Lower leg skin (tissue), 4 donors: ENCODE results near the gene RAB11A. TPM values are rescaled to one million over a fixed set of nuclear protein-coding genes. Genes with fewer than 3 reads are reported as not detected.

ENCODE experiments used
- DNase-seq, 2 donors: peaks; one replicate each; pipeline ENCODE4 v3.0.0-alpha.2; 2019; ENCODE audit warnings: low spot score in 2 of 2
- H3K4me3 ChIP-seq: fragments of 200-600 bp; sonication (generic); 2 replicates; pipeline ENCODE4 v1.5.1; 2017; ENCODE audit warnings: mild to moderate bottlenecking, low read depth; ENCODE audit not compliant: poor library complexity, severe bottlenecking
- POLR2A ChIP-seq, 2 donors: fragments of 450-650 bp; IDR thresholded peaks; one replicate each; pipeline ENCODE4 v1.6.1; 2016 to 2017; ENCODE audit warnings: antibody characterized with exemption in 2 of 2, mild to moderate bottlenecking in 1 of 2, moderate library complexity in 1 of 2
- WGBS, 2 donors: methylation state at CpG; one replicate each; pipeline ENCODE4 v1.1.5; 2018; 5-methylcytosine and 5-hydroxymethylcytosine counted together
- intact Hi-C: fragments of 100-400 bp; cut with DNase I; formaldehyde crosslinking; loops from one replicate; pipeline ENCODE4 v1.15.0; 2023; ENCODE audit warnings: low total_unique reads
- total RNA-seq, 4 donors: library from RNA; depleted of rRNA; stranded (reverse); fragments of >200 nt; gene quantifications; one replicate each; pipeline ENCODE4 v1.1.0, GENCODE V29; 2016
- TF ChIP-seq, protein P1 (sequence below), 3 donors: fragments of 450-650 bp; IDR thresholded peaks; one replicate each; pipeline ENCODE4 v1.5.1; 2016; ENCODE audit warnings: antibody characterized with exemption in 3 of 3, mild to moderate bottlenecking in 3 of 3, moderate library complexity in 2 of 3

Gene RAB11A
- 100 to 1,000 TPM; 451 to 676 (median 466) TPM for total RNA-seq

DNA sequence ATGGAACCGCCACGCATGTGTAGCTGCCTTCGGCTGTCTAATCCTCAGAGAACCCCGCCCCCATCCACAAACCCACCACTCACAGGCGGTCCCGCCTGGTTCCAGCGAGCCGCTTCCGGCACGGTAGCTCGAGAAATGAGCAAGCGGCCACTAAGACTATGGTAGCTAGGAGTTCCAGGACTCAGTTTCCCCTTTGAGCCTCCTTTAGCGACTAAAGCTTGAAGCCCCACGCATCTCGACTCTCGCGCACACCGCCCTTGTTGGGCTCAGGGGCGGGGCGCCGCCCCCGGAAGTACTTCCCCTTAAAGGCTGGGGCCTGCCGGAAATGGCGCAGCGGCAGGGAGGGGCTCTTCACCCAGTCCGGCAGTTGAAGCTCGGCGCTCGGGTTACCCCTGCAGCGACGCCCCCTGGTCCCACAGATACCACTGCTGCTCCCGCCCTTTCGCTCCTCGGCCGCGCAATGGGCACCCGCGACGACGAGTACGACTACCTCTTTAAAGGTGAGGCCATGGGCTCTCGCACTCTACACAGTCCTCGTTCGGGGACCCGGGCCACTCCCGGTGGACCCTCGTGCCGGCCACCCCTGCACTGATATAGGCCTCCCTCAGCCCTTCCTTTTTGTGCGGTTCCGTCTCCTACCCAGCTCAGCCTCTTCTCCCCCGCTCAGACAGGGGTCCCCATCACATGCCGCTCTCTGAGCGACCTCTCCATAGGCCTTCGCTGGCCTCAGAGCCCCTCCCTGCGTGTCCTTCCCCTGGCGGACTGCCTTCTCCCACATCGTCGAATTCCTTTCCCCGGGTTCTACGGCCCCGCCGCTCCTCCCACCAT, at the start of gene RAB11A:
TSS of gene RAB11A (plus strand) at position 366 of the 828 bp plus-strand sequence. CDS start at position 461, 95 bp downstream.
- DNase-seq: peak; percentile 93 to 99
- H3K4me3 ChIP-seq: peak within 1 kb of the TSS; percentile 86
- peak in 1 of 2 donors; percentile 60 for TF ChIP-seq POLR2A (IDR thresholded peaks at IDR 0.05)
- TF ChIP-seq, protein P1, sequence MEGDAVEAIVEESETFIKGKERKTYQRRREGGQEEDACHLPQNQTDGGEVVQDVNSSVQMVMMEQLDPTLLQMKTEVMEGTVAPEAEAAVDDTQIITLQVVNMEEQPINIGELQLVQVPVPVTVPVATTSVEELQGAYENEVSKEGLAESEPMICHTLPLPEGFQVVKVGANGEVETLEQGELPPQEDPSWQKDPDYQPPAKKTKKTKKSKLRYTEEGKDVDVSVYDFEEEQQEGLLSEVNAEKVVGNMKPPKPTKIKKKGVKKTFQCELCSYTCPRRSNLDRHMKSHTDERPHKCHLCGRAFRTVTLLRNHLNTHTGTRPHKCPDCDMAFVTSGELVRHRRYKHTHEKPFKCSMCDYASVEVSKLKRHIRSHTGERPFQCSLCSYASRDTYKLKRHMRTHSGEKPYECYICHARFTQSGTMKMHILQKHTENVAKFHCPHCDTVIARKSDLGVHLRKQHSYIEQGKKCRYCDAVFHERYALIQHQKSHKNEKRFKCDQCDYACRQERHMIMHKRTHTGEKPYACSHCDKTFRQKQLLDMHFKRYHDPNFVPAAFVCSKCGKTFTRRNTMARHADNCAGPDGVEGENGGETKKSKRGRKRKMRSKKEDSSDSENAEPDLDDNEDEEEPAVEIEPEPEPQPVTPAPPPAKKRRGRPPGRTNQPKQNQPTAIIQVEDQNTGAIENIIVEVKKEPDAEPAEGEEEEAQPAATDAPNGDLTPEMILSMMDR (IDR thresholded peaks at IDR 0.05): peak in 1 of 3 donors; percentile 11
- 0 to 1% methylated on average over 47 to 56 of the region's 62 CpGs for WGBS, 2 donors
- intact Hi-C loops: no loop called here

DNA sequence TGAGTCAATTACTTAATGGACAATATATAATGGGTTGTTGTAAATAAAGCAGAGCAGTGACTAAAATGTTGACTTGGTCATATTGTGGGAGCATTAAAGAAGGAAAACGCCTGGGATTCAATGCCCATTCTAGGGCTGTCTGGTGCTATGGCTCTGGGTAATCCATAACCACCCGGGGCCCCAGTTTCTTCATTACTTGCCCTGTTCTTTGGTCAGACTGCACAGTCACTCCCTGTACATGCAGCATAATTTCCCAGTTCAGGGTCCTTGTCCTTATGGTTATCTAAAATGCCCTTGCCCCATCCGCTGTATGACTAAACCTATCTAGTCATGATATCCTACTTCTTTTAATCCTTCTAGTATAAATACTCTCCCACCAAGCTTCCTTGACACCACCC, 49.7 kb upstream of the RAB11A start:
- TF ChIP-seq, protein P1 (IDR thresholded peaks at IDR 0.05): no peak
- no peak for TF ChIP-seq POLR2A (IDR thresholded peaks at IDR 0.05)
- DNase-seq: no peak
- WGBS, 2 donors: 92 to 93% methylated on average over 3 of the region's 3 CpGs
- H3K4me3 ChIP-seq: no peak overlapping the region
- intact Hi-C loops: no loop called here

DNA sequence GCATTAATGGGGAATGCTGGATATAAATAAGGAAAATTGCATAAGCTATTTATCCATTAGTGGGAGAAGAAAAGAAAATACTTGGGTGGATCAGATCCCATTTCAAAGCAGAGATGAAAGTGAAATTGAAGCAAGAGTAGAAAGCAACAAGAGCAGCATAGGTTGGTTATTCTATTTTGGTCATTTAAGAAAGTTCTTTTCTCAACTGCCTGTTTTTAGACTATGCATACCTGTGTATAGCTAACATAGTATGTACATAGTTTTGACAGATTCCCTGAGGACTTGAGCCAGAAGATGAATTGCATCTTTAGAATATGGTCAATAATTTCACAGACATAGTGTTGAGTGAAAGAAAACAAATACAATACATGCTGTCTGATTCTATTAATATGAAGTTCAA, 48.2 kb upstream of the RAB11A start:
- no peak overlapping the region for H3K4me3 ChIP-seq
- no peak for DNase-seq
- TF ChIP-seq, protein P1 (IDR thresholded peaks at IDR 0.05): no peak
- no peak for TF ChIP-seq POLR2A (IDR thresholded peaks at IDR 0.05)
- intact Hi-C loops: no loop called here

DNA sequence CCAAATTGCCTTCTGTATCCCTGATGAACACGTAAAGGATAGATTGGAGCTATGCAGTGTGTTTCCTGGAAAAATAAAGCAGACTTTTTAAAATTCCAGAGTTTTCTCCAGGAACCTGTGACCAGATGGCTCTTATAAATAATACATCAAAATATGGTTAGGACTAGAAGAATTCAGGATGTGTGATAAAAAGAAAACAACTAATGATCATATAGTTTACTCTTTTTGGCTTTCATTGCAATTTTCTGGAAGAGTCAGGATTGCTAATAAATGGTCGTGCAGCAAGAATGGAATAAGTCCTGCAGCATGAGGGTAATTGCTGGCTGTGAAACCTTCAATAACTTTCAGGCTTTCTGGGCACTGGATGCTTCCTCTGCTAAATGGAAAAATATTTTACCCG, 47.0 kb upstream of the RAB11A start:
- no peak overlapping the region for H3K4me3 ChIP-seq
- WGBS, 2 donors: 67 to 71% methylated on average over 3 of the region's 3 CpGs
- TF ChIP-seq, protein P1 (IDR thresholded peaks at IDR 0.05): no peak
- no peak for TF ChIP-seq POLR2A (IDR thresholded peaks at IDR 0.05)
- DNase-seq: no peak
- intact Hi-C loops: no loop called here

DNA sequence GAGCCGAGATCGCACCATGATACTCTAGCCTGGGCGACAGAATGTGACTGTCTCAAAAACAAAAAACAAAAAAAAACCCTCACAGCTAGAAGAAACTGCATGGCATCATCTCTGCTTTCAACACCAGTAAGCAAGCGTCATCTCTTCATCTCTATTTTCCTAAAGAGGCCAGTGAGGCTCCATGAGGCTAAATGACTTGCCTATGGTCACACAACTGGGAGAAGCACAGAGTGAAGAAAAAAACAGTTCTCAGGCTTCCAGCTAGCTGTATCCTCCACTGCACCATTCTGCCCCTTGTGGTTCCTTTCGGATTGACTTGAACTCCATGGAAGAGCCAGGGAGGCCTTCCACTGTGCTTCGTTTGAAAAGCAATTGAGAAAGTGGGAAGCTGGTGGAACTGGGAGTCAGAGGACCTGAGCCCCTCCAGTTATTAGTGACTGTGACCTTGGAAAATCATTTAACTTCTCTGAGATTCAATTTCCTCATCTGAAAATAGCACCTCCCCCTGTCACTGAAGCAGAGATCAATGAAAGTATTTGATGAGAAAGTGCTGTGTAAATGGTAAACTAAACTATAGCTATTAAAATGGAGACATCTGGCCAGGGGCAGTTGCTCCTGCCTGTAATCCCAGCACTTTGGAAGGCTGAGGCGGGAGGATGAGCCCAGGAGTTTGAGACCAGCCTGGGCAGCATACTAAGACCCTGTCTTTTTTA, 45.1 kb upstream of the RAB11A start:
- peak; percentile 18 to 41 for DNase-seq
- WGBS, 2 donors: 58 to 67% methylated on average over 7 of the region's 7 CpGs
- TF ChIP-seq POLR2A (IDR thresholded peaks at IDR 0.05): no peak
- TF ChIP-seq, protein P1 (IDR thresholded peaks at IDR 0.05): no peak
- no peak overlapping the region for H3K4me3 ChIP-seq
- intact Hi-C loops: no loop called here
